ENCODE data around the gene FAM209A.
A peak's percentile ranks its signal among the peaks of the same experiment; 100 is the strongest.
"Not testable (repeated sequence)": the region's sequence is repeated elsewhere in the genome, so short reads cannot be mapped to it uniquely, and the experiment has no call there.

The FAM209A gene, protein sequence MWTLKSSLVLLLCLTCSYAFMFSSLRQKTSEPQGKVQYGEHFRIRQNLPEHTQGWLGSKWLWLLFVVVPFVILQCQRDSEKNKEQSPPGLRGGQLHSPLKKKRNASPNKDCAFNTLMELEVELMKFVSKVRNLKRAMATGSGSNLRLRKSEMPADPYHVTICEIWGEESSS

DNA sequence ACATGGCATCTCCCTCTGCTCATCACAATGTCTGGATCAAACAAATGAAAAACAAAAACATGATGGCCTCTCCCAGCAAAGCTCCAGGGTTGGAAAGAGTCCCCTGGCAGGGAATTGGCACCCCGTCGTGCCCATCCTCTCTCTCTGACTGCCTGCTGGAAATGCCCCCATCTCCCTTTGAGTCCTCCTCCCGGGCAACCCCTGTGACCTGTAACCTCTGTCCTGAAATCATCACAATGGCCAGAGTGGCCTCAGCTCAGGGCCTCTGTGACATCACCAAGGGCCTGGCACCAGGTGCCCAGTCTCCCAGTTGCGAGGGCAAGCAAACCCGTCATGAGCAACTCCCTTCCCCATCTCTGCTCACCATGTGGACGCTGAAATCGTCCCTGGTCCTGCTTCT is at the start of gene FAM209A:
TSS of gene FAM209A (plus strand) at position 301 of the 400 bp plus-strand sequence. CDS start at position 366, 65 bp downstream.
- DNase-seq: not testable (repeated sequence)

DNA sequence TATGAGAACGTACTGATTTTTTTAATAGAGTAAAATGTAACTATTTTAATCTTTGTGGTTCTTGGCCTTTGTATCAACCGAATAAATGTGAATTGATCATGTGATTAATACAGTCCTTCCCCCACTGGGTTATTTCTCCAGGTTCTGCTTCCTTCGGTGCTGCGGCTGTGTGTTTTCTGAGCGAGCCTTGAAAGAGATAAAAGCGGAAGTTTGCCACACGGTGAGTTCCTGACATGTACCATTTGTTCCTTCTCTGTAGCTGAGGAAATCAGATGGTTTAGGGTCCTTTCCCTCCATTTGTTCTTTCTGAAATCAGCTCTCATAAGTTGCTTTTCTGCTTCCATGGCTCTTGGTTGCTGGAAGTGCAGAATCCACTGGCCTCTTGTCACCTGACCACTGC is 40.6 kb upstream of the FAM209A start:
- no peak for DNase-seq

DNA sequence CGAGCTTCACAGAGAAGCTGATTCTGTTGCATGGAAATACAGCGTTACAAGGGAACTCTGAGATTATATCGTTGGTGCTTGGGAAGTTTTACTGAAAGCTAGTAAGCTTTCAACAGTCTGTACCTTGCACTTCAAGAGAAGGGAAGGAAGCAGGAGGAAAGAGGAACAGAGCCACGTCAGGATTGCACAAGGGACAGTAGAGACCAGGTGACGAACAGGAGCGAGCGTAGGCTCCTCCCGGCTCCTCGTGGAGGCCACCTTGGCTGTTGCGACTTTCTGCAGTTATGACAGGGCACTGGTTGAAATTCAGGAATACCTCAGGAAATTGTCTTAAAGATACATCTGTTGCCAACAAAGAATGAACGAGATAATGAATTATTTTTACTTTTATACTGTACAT is 37.3 kb upstream of the FAM209A start:
- no peak for DNase-seq

DNA sequence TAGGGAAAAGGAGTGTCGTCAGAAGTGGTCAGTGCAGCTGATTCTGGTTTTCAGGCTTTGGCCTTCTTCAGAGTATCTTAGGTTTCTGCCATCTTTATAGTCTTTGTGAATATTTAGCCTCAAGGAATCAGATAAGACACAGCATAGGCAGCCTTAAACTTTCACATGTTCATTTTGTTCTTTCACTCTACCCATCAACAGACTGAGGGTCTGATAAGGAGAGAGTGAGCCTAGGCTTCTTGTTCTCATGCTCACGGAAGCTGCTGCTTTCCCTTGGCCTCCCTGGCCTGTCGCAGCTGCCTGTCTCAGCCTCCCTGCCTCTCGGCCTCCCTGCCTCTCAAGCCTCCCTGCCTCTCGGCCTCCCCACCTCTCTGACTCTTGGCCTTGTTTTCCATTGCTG is 36.0 kb upstream of the FAM209A start:
- no peak for DNase-seq

DNA sequence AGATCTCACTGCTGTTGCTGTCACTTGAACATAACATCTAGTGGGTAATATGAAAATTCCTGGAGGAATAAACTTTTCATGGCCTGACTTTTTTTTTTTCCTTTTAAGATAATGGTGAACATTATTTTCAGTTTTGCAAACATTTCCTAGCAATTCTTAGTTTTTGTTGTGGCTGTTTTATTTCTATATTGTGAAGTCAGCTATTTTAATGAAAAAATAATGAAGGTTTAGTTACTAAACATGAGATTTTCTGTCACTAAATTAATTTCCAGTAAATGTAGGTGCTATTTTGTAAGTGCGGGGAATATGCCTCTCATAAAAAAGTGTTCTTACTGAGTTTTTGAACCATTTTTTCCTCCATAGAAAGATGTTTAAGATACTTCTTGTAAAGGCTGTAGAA is 23.4 kb upstream of the FAM209A start:
- no peak for DNase-seq

DNA sequence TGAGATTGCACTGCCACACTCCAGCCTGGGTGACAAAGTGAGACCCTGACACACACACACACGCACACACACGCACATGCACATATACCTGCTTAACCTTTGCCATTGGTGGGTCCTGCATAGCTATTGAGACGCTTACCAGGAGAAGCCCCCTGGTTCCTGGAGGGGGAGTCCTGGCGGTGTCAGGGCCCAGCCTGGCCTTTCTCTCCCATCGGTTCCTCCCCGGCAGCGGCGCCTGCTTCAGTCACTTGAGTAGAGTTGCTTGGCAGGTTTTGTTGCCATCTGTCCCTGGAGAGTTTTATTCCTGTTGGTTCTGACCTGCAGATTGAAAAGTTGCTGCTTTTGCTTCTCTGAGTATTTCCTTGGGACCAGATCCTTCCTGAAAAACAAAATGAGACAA is 20.6 kb upstream of the FAM209A start:
- DNase-seq: no peak

DNA sequence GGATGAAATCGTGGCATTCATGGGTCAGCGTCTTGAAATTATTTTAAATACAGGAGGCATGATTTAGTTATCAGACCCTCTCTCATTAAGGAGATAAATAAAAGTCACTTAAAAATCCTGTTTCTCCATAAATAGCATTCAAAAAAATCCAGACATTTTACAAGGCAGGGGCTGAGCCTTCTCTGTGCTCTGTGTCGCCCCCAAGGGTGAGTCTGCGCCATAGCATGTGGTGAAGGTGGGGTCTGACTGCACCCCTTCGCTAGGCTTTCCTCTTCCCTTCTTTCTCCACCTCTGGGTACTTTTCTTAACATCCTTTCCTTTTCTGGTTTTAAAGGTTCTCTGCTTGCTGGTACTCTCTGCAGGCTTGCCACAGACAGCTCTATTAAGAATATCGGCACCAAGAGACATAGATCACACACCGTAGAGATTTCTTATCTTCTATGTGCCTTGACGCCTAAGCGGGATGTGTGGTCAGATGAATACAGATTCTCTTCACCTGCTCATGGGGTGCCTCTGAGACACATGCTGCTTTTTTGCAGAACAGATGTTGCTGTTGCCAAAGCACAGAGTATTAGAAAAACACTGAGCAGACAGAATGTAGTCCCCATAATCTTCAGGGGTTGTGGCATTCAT is 20.1 kb upstream of the FAM209A start:
- no peak for DNase-seq

DNA sequence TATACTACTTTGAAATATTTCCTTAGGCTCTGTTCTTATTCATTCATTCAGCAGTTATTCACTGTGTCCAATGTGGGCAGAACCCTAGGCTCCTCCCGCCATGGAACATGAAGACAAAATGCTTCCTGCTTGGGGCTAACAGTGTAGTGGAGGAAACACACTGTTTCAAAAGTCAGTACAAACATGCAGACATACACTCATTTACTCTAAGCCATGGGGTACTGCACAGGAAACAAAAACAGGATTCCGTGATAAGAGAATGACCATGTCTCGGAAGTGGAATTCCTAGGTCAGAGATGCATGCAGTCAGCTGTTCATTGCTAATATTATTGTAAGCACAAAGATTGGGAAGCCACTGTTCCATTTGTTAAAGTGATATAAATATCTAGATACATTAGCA is 18.4 kb upstream of the FAM209A start:
- no peak for DNase-seq

DNA sequence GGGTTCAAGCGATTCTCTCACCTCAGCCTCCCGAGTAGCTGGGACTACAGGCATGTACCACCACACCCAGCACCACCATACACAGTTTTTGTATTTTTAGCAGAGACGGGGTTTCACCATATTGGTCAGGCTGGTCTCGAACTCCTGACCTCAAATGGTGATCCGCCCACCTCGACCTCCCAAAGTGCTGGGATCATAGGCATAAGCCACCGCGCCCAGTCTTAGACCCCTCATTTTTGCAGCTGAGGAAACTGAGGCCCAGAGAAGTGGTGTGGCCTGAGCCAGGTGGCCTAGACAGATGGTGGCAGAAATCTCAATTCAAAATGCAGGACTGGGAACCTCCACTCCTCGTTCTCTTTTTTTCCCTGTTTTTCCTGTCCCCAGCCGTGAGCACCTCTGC is 12.6 kb upstream of the FAM209A start:
- DNase-seq: no peak

DNA sequence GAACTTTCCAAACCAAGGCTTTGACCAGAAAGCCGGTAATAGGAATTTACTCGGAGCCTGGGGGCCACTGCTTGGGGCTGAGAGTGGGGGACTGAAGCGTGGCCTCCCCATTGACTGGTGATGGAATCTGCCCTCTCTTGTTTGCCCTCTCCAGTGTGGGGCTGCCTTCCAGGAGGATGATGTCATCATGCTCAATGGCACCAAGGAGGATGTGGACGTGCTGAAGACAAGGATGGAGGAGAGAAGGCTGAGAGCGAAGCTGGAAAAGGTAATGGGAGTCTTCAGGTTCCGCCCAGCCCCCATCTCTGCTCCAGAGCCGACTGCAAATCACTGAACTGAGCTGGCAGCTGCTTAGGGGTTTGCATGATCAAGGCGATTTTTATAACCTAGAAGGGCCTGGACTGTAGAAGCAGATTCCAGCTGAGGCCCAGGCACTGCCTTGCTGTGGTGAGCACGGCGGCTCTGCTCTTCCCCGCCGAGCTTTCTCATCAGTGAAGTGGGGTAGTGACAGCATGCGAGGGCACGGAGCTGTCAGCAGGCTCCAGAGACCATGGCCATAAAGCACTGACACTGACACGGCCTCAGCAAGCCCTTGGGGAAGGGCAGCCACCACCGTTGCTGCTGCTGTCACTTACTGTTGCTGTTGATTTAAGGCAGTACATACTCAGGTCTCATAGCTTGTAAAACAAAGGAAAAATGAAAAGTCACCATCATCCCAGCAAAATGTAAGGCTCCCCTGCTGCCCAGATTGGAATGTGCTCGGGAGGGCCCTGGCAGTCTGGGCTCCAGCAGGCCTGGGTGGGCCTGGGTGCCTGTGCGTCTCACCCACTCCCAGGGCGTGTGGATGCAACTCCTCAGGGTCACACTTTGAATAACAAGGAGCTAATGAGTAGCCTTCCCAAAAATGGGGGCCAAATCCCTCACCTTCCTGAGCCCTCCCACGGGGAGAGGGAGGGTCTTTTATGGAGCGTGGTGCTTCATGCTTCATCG is 11.1 kb upstream of the FAM209A start:
- DNase-seq: no peak

DNA sequence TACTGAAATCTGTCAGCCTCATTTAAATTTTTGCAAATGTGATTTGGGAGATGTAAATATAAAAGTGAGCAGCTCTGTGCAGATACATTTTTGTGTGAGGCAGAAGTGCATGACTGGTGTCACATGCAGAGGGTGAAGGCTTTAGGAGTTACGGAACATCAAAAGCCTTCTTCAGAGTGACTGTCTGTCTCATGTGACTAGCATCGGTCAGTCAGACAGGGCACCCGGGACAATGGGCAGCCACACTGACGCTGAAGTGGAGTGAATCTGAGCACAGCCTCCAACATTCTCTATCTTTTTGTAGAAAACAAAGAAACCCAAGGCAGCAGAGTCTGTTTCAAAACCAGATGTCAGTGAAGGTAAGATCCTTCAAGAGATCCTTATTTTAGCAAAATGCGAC is 7.9 kb upstream of the FAM209A start:
- no peak for DNase-seq

DNA sequence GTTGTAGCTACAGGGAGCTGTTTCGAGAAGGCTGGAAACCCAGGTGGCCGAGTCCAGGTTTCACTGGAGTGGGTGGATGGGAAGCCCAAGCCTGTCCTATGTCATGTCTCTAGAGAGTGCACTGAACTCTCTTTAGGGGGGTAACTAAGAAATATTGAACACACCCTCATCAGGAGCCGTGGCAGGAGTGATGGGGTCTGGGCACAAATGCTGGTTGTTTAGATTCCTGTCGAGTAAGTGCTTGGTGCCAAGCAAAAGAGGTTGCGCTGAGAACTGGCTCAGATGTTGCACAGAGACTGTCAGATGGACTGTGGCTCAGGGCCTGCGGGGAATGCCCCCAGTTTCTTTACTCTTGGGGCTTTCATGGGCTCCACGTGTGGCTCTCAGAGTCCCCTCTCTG is 7.3 kb upstream of the FAM209A start:
- no peak for DNase-seq

DNA sequence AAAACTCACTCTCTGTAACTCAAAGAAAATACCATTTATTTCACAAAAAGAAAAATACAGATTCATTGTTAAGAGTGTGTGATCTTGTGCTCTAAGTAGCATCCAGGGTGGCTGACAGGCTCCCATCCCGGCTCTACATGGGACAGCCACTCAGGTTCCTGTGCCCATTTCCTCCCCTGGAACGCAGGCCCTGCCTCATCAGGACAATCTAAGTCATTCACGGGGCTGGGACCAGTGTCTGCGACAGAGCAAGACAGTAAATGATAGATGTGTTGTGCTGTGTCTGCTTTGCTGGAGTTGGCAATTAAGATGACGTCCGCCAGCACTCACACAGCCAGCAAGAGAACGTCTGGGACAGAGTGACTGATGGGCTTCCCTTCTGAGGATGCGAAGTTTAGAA is 6.9 kb upstream of the FAM209A start:
- DNase-seq: no peak

DNA sequence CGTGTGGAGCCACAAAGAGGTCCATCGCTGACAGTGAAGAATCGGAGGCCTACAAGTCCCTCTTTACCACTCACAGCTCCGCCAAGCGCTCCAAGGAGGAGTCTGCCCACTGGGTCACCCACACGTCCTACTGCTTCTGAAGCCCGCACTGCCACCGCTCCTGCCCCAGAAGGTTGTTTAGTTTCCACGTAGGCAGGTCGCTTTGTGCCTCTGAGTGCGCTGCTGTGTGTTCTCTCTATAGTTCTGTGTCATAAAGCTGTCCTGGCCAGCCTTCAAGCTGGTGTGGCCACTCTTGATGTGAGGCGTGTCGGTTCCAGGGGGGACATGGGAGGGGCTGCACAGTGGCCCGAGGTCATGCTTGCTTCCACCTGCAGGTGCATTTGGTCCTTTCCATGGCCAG is 6.4 kb upstream of the FAM209A start:
- DNase-seq: no peak

DNA sequence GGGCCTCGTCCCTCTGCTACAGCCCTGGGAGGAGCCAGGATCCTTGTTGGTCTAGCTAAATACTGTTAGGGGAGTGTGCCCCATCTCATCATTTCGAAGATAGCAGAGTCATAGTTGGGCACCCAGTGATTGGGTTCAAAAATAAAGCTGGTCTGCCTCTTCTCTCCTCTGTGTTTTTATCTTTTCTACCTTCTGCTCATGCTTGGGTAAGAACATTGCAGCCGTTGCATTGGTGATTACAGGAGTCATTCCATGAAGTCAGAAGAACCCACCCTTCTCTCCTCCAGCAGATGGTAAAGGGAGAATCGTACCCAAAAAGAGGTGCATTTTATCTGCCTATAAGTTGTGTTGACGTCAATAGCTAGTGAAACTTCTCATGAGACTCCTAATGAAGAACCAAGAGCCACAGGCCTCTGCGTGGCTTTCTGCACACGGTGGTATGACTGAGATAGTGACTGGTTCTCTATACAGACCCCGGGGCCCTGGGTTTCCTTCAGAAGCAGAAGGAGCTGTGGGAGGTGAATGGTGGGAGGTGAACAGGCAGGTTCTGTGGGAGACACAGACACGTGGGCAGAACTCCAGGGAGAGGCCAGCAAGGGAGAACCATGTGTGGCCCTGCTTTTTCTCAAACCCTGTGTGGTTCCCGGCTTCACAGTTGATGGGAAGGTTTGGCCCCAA is 5.7 kb upstream of the FAM209A start:
- no peak for DNase-seq

DNA sequence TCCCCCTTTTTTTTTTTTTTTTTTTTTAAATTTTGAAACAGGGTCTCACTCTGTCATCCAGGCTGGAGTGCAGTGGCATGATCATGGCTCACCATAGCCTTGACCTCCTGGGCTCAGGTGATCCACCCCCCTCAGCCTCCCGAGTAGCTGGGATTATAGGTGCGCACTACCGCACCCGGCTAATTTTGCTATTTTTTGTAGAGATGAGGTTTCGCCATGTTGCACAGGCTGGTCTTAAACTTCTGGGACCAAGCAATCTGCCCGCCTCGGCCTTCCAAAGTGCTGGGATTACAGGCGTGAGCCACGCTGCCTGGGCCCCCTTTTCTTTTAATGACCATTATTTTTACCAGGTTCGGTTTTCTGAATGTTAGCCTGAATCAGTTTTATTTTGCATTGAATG is 5.0 kb upstream of the FAM209A start:
- DNase-seq: no peak

DNA sequence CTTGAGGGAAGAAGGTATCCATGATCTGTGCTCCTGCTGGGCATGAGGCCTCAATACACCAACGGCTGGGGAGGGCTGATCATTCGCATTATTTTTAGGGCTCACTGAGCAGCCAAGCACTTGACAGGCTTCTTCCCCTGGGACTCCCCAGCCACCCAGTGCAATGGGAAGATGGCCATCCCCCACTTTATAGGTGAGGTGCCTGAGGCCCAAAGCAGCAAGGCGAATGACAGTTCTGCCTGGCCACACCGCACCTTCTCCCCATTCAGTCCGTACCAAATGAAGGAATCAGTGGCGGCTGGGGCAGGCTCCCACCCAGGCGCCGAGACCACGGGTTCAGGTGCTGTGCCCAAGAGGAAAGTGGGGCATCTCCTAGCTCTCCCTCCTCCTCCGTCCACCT is 4.4 kb upstream of the FAM209A start:
- no peak for DNase-seq

DNA sequence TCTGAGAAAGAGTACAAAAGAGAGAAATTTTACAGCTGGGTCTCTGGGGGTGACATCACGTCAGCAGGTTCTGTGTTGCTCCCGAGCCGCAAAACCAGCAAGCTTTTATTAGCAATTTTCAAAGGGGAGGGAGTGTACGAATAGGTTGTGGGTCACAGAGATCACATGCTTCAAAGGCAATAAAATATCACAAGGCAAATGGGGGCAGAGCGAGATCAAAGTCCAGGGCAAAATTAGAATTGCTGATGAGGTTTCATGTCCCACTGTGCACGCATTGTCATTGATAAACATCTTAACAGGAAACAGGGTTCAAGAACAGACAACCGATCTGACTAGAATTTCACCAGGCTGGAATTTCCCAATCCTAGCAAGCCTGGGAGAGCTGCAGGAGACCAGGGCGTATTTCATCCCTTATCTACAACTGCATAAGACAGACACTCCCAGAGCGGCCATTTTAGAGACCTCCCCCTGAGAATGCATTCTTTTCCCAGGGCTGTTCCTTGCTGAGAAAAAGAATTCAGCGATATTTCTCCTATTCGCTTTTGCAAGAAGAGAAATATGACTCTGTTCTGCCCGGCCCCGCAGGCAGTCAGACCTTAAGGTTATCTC is 3.7 kb upstream of the FAM209A start:
- not testable (repeated sequence) for DNase-seq

DNA sequence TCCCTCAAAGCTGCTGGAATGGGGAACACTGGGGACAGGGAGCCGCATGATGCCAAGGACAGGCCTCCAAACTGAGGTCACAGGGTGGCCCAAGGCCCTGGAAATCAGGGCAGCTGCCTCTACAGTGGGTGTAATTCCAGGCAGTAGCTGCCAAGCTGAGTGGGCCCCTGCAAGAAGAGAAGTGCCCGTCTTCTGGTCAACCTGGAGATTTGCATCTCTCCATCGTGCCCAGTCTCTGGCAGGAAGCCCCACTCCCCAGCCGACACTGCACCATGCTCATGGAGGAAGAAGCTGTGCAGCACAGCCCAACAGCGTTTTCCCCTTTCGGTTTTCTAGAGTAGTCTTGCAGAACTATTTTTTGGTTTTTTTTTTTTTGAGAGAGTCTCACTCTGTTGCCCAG is 2.2 kb upstream of the FAM209A start:
- no peak for DNase-seq

DNA sequence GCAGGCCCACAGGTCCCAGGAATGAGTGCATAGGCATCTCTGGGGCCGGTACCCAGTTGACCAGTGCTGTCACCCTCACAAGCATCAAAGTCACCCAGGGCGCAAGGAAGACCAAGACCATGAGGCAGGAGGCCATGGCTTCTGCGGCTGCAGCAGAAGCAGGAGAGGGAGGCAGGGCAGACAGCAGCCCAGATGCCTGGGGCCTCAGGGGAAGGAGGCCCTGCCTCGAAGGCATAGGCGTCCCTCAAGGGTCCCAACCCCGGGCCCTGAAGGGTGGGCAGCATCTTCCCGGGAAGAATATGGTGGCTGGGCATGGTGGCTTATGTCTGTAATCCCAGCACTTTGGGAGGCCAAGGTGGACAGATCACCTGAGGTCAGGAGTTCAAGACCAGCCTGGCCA is 3.0 kb downstream of the FAM209A start:
- DNase-seq: no peak

DNA sequence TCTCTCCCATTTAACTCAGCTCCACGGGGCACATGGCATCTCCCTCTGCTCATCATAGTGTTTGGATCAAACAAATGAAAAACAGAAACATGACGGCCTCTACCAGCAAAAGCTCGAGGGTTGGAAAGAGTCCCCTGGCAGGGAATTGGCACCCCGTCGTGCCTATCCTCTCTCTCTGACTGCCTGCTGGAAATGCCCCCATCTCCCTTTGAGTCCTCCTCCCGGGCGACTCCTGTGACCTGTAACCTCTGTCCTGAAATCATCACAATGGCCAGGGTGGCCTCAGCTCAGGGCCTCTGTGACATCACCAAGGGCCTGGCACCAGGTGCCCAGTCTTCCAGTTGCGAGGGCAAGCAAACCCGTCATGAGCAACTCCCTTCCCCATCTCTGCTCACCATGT is 8.4 kb downstream of the FAM209A start, which contains the start of gene FAM209B:
TSS of gene FAM209B (plus strand) at position 301 of the 400 bp plus-strand sequence. CDS start at position 397, 96 bp downstream.
- DNase-seq: not testable (repeated sequence)

DNA sequence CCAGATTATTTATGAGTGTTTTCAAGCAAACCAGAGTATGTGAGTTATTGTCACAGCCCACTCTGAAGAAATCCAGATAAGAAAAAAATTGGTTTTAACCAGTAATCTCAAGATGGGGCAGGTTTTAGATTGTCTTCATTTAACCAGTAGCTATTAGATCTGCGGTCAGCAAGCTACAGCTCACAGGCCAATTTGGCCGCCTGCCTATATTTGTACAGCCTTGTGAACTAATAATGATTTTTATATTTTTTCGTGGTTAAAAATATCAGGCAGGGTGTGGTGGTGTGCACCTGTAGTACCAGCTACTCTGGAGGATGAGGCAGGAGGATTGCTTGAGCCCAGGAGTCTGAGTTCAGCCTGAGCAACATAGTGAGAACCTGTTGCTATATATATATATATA is 13.5 kb downstream of the FAM209A start:
- no peak for DNase-seq

DNA sequence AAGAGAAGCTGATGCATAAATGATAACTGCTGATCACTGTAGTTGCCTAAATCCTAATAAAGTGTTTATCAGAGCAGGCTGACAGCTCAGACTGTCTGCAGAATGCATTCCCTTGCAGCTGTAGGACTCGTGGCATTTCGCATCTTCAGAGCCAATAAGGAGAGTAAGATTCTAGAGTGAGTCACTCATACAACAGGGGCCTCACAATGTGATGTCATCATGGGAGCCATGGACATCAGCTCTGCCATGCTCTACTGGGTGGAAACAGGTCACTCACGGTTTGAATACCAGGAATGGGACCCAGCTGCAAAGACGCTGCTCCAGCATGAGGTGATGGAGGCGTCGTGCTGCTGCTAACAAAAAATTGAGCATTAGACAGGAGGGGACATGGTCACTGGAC is 15.9 kb downstream of the FAM209A start:
- DNase-seq: peak; percentile 19

All from HCEC 1CT (cell line).